Activated CD4-positive, alpha-beta T cell treated with anti-CD3 and anti-CD28 coated beads for 4 hours (primary cell): Measurements from ENCODE around the gene CRYGS.
"Not testable (repeated sequence)": the region's sequence is repeated elsewhere in the genome, so short reads cannot be mapped to it uniquely, and the experiment has no call there.

Experiments
- DNase-seq, 2 donors: peaks; one replicate each; pipeline ENCODE4 v3.0.0-alpha.2; 2020

Gene CRYGS

GRCh38 chr3:186544281-186544680, at the start of gene CRYGS:
Gene CRYGS (minus strand): TSS chr3:186544380. CDS start chr3:186544326, 54 bp downstream.
- no peak for DNase-seq

GRCh38 chr3:186593862-186594261, 49.7 kb upstream of the CRYGS start:
- DNase-seq: no peak

GRCh38 chr3:186592682-186593081, 48.5 kb upstream of the CRYGS start:
- no peak for DNase-seq

GRCh38 chr3:186590580-186591295, 46.6 kb upstream of the CRYGS start:
- DNase-seq: no peak

- DNase-seq: no peak
These were observed 45.8 kb upstream of the CRYGS start for GRCh38 chr3:186589856-186590579.

GRCh38 chr3:186589121-186589520, 44.9 kb upstream of the CRYGS start:
- no peak for DNase-seq

GRCh38 chr3:186588632-186589031, 44.5 kb upstream of the CRYGS start:
- DNase-seq: no peak

- no peak for DNase-seq
These were observed 43.0 kb upstream of the CRYGS start for GRCh38 chr3:186587183-186587582.

GRCh38 chr3:186586245-186586644, 42.1 kb upstream of the CRYGS start:
- not testable (repeated sequence) for DNase-seq

GRCh38 chr3:186583831-186584230, 39.7 kb upstream of the CRYGS start:
- DNase-seq: no peak

GRCh38 chr3:186582541-186582940, 38.4 kb upstream of the CRYGS start:
- DNase-seq: no peak

GRCh38 chr3:186580785-186581184, 36.6 kb upstream of the CRYGS start:
- no peak for DNase-seq

GRCh38 chr3:186577521-186577920, 33.3 kb upstream of the CRYGS start:
- DNase-seq: no peak

GRCh38 chr3:186571644-186572013, 27.4 kb upstream of the CRYGS start:
- DNase-seq: no peak

- no peak for DNase-seq
These were observed 26.9 kb upstream of the CRYGS start for GRCh38 chr3:186570941-186571643.

GRCh38 chr3:186570096-186570940, 26.1 kb upstream of the CRYGS start, which contains the start of gene DNAJB11:
Gene DNAJB11 (plus strand): TSS chr3:186570720. CDS start chr3:186570898, 178 bp downstream.
- DNase-seq: peak; percentile 97 to 98

GRCh38 chr3:186569779-186570095, 25.6 kb upstream of the CRYGS start:
- no peak for DNase-seq

GRCh38 chr3:186569361-186569760, 25.2 kb upstream of the CRYGS start:
- not testable (repeated sequence) for DNase-seq

GRCh38 chr3:186567072-186567921, 23.1 kb upstream of the CRYGS start, which contains the start of gene TBCCD1:
Gene TBCCD1 (minus strand): TSS chr3:186567339. CDS start chr3:186564329, 3,010 bp downstream.
- DNase-seq: peak; percentile 90 to 95

GRCh38 chr3:186566772-186567071, 22.5 kb upstream of the CRYGS start:
- no peak for DNase-seq

GRCh38 chr3:186564586-186564985, 20.4 kb upstream of the CRYGS start:
- no peak for DNase-seq
